ENCODE measurements around the gene UBTF.

Gene UBTF

GRCh38 chr17:44197980-44198720 lies 21.3 kb downstream of the UBTF start:
- no peak for DNase-seq (ENCODE audit: low read depth in 2 of 2)

- DNase-seq (ENCODE audit: low read depth in 2 of 2), result no peak
Measured at GRCh38 chr17:44197107-44197506, 22.4 kb downstream of the UBTF start.

GRCh38 chr17:44193326-44194084 lies 26.0 kb downstream of the UBTF start:
- DNase-seq (ENCODE audit: low read depth in 2 of 2), result no peak

GRCh38 chr17:44192750-44193149 lies 26.7 kb downstream of the UBTF start:
- no peak for DNase-seq (ENCODE audit: low read depth in 2 of 2)

GRCh38 chr17:44191941-44192496 lies 27.5 kb downstream of the UBTF start:
- no peak for DNase-seq (ENCODE audit: low read depth in 2 of 2)

- DNase-seq (ENCODE audit: low read depth in 2 of 2), result no peak
Measured at GRCh38 chr17:44191369-44191768, 28.1 kb downstream of the UBTF start.

- DNase-seq (ENCODE audit: low read depth in 2 of 2), result no peak
Measured at GRCh38 chr17:44190481-44190880, 29.0 kb downstream of the UBTF start.

- no peak for DNase-seq (ENCODE audit: low read depth in 2 of 2)
Measured at GRCh38 chr17:44188576-44189403, 30.7 kb downstream of the UBTF start.

GRCh38 chr17:44187131-44187899 lies 32.2 kb downstream of the UBTF start:
- no peak for DNase-seq (ENCODE audit: low read depth in 2 of 2)

- DNase-seq (ENCODE audit: low read depth in 2 of 2), result peak; percentile 98
Measured at GRCh38 chr17:44186307-44187130, 33.0 kb downstream of the UBTF start, which contains the start of gene TMUB2. TSS of gene TMUB2 (plus strand) at chr17:44186972. CDS start at chr17:44187709, 737 bp downstream.

GRCh38 chr17:44184212-44184810 lies 35.2 kb downstream of the UBTF start:
- no peak for DNase-seq (ENCODE audit: low read depth in 2 of 2)

- no peak for DNase-seq (ENCODE audit: low read depth in 2 of 2)
Measured at GRCh38 chr17:44183024-44183423, 36.5 kb downstream of the UBTF start.

- DNase-seq (ENCODE audit: low read depth in 2 of 2), result no peak
Measured at GRCh38 chr17:44178133-44178532, 41.3 kb downstream of the UBTF start.

GRCh38 chr17:44177640-44178039 lies 41.8 kb downstream of the UBTF start:
- no peak for DNase-seq (ENCODE audit: low read depth in 2 of 2)

- no peak for DNase-seq (ENCODE audit: low read depth in 2 of 2)
Measured at GRCh38 chr17:44176671-44177501, 42.6 kb downstream of the UBTF start.

- DNase-seq (ENCODE audit: low read depth in 2 of 2), result no peak
Measured at GRCh38 chr17:44176257-44176656, 43.2 kb downstream of the UBTF start.

- no peak for DNase-seq (ENCODE audit: low read depth in 2 of 2)
Measured at GRCh38 chr17:44174427-44174826, 45.0 kb downstream of the UBTF start.

GRCh38 chr17:44171931-44172455 lies 47.5 kb downstream of the UBTF start:
- no peak for DNase-seq (ENCODE audit: low read depth in 2 of 2)
